ENCODE results near the gene TOM1L1.
"Not testable (repeated sequence)": the region's sequence is repeated elsewhere in the genome, so short reads cannot be mapped to it uniquely, and the experiment has no call there.

The TOM1L1 gene

GRCh38 chr17:54900457-54901229 lies at the start of gene TOM1L1:
TSS of gene TOM1L1 (plus strand) at chr17:54900852. CDS start at chr17:54900866, 14 bp downstream.
- DNase-seq, result peak; percentile 12

GRCh38 chr17:54859187-54859586 lies 41.5 kb upstream of the TOM1L1 start:
- no peak for DNase-seq

- no peak for DNase-seq
Measured at GRCh38 chr17:54860617-54861470, 39.8 kb upstream of the TOM1L1 start.

GRCh38 chr17:54861471-54861983 lies 39.1 kb upstream of the TOM1L1 start:
- DNase-seq, result no peak

GRCh38 chr17:54863176-54863575 lies 37.5 kb upstream of the TOM1L1 start:
- no peak for DNase-seq

- DNase-seq, result no peak
Measured at GRCh38 chr17:54864070-54864469, 36.6 kb upstream of the TOM1L1 start.

GRCh38 chr17:54864636-54865356 lies 35.9 kb upstream of the TOM1L1 start:
- DNase-seq, result no peak

GRCh38 chr17:54867634-54868033 lies 33.0 kb upstream of the TOM1L1 start:
- no peak for DNase-seq

- DNase-seq, result no peak
Measured at GRCh38 chr17:54870671-54871175, 29.9 kb upstream of the TOM1L1 start.

GRCh38 chr17:54875906-54876305 lies 24.7 kb upstream of the TOM1L1 start:
- not testable (repeated sequence) for DNase-seq

- no peak for DNase-seq
Measured at GRCh38 chr17:54876656-54877195, 23.9 kb upstream of the TOM1L1 start.

- DNase-seq, result no peak
Measured at GRCh38 chr17:54881255-54881972, 19.2 kb upstream of the TOM1L1 start.

GRCh38 chr17:54882371-54882770 lies 18.3 kb upstream of the TOM1L1 start:
- DNase-seq, result no peak

- no peak for DNase-seq
Measured at GRCh38 chr17:54882950-54883349, 17.7 kb upstream of the TOM1L1 start.

- no peak for DNase-seq
Measured at GRCh38 chr17:54883939-54884338, 16.7 kb upstream of the TOM1L1 start.

GRCh38 chr17:54887787-54888186 lies 12.9 kb upstream of the TOM1L1 start:
- DNase-seq, result no peak

- no peak for DNase-seq
Measured at GRCh38 chr17:54888254-54888653, 12.4 kb upstream of the TOM1L1 start.

GRCh38 chr17:54888981-54889380 lies 11.7 kb upstream of the TOM1L1 start:
- no peak for DNase-seq

- no peak for DNase-seq
Measured at GRCh38 chr17:54891176-54891821, 9.4 kb upstream of the TOM1L1 start.

- DNase-seq, result no peak
Measured at GRCh38 chr17:54892360-54892759, 8.3 kb upstream of the TOM1L1 start.

GRCh38 chr17:54898576-54898975 lies 2.1 kb upstream of the TOM1L1 start:
- no peak for DNase-seq

Measured in activated naive CD4-positive, alpha-beta T cell treated with anti-CD3 and anti-CD28 coated beads, Interleukin-2, amount 50 U/mL, for 16 hours (primary cell).